Upper lobe of left lung (tissue), 6 donors: ENCODE data around the gene PRKAG2. TPM values are rescaled to one million over a fixed set of nuclear protein-coding genes. Genes with fewer than 3 reads are reported as not detected.

Experiments
- ATAC-seq, 2 donors: fragments of 200-7000 bp; cut with Tn5 transposase; one replicate each; pipeline ENCODE4 v1.9.1; 2022; ENCODE audit warnings: mild to moderate bottlenecking in 2 of 2, moderate library complexity in 2 of 2; ENCODE audit not compliant: low FRiP score in 2 of 2
- DNase-seq, 2 donors: peaks; one replicate each; pipeline ENCODE4 v3.0.0-alpha.2; 2019 to 2020
- H3K27ac ChIP-seq, 4 donors: fragments of 200-600 bp; sonication (generic); one replicate each; pipeline ENCODE4 v1.5.1; 2016 to 2019
- H3K27me3 ChIP-seq, 4 donors: fragments of 200-600 bp; sonication (generic); one replicate each; pipeline ENCODE4 v1.5.1; 2017 to 2019
- H3K36me3 ChIP-seq, 4 donors: fragments of 200-600 bp; sonication (generic); one replicate each; pipeline ENCODE4 v1.5.1; 2016 to 2019
- H3K4me1 ChIP-seq, 4 donors: fragments of 200-600 bp; sonication (generic); one replicate each; pipeline ENCODE4 v1.5.1; 2018 to 2019
- H3K4me3 ChIP-seq, 4 donors: fragments of 200-600 bp; sonication (generic); one replicate each; pipeline ENCODE4 v1.5.1; 2017 to 2019; ENCODE audit warnings: mild to moderate bottlenecking in 2 of 4, moderate library complexity in 1 of 4
- H3K9me3 ChIP-seq, 4 donors: fragments of 200-600 bp; sonication (generic); one replicate each; pipeline ENCODE4 v1.5.1; 2018 to 2019
- EP300 ChIP-seq, 4 donors: sonication (generic); formaldehyde crosslinking; IDR thresholded peaks; one replicate each; pipeline ENCODE4 v1.5.1; 2017; ENCODE audit warnings: antibody characterized with exemption in 4 of 4, control low read depth in 2 of 4
- POLR2A ChIP-seq, 4 donors: fragments of 450-650 bp; IDR thresholded peaks; one replicate each; pipeline ENCODE4 v1.5.1; 2016 to 2017; ENCODE audit warnings: antibody characterized with exemption in 4 of 4, mild to moderate bottlenecking in 2 of 4
- POLR2AphosphoS5 ChIP-seq, 2 donors: sonication (generic); formaldehyde crosslinking; IDR thresholded peaks; one replicate each; pipeline ENCODE4 v1.5.1; 2017; ENCODE audit warnings: antibody characterized with exemption in 2 of 2
- WGBS, 2 donors: methylation state at CpG; one replicate each; pipeline ENCODE4 v1.1.5; 2017 to 2018; 5-methylcytosine and 5-hydroxymethylcytosine counted together
- total RNA-seq, 6 donors: library from RNA; depleted of rRNA in 4 of 6; stranded (reverse); fragments of >200 nt in 4 of 6; gene quantifications; one replicate each; pipeline versions ENCODE4 v1.1.0 to v1.2.1, GENCODE V29; 2016 to 2021
- TF ChIP-seq, protein P1 (sequence below), 6 experiments: fragments of 450-650 bp in 4 of 6; fragments of 200-600 bp in 2 of 6; sonication (generic) in 2 of 6; IDR thresholded peaks; one replicate each; pipeline ENCODE4 v1.5.1; 2016 to 2019; ENCODE audit warnings: antibody characterized with exemption in 6 of 6
- donor health status: DM: no; HTN: no; CAD: no; lungs with moderate emphysema.
- donor health status: DM: no; HTN: yes; CAD: no; lungs with severe emphysema.

The PRKAG2 gene
- total RNA-seq, 6 donors from 2014 or later: 20.6 to 68.1 (median 29.6) TPM

DNA sequence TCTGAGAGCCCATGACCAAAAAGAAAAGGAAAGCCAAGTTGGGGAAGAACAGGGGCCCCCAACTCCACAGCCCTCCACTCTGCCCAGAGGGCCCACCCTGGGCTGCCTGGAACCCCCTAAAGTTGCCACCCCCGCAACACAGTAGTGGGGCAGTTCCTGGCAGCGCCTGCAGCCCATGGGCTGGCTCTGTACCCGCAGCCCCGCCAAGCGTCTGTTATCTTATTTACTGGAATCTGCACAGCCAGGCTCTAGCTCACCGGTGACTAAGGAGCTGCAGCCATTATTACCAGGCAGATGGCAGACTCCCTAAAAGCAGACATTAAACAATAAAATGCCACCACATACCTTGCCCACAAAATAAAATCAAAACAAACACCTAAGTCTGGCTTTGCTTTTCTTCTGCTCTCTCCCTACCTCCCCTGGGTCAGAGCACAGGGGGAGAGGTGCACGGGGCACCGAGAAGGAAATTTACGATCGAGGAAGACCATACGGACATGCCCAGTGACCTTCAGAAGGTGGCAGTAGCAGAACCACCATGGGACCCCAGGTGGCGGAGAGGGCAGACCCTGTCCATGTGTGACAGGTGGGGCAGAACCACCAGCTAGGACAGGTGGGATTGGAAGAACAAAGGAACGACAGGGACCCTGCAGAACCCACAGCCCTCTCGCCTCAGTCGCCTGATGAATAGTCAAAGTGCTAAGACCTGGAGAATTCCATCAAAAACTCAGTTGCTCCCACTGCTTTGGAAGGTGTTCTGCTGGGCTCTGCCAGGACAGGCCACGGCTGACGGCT is 66.3 kb downstream of the PRKAG2 start:
- 86% methylated on average over 17 of the region's 17 CpGs for WGBS, 2 donors
- H3K27ac ChIP-seq: no peak overlapping the region
- H3K9me3 ChIP-seq: no peaks in the 10 kb centered on the region
- ATAC-seq (no peak), DNase-seq (no peak)
- H3K36me3 ChIP-seq: no peaks in the 10 kb centered on the region
- H3K4me1 ChIP-seq: peaks cover 0 to 7% (median 4%) of the 10 kb centered on the region in 4 donors
- H3K4me3 ChIP-seq: no peak overlapping the region
- TF ChIP-seq, protein P1, sequence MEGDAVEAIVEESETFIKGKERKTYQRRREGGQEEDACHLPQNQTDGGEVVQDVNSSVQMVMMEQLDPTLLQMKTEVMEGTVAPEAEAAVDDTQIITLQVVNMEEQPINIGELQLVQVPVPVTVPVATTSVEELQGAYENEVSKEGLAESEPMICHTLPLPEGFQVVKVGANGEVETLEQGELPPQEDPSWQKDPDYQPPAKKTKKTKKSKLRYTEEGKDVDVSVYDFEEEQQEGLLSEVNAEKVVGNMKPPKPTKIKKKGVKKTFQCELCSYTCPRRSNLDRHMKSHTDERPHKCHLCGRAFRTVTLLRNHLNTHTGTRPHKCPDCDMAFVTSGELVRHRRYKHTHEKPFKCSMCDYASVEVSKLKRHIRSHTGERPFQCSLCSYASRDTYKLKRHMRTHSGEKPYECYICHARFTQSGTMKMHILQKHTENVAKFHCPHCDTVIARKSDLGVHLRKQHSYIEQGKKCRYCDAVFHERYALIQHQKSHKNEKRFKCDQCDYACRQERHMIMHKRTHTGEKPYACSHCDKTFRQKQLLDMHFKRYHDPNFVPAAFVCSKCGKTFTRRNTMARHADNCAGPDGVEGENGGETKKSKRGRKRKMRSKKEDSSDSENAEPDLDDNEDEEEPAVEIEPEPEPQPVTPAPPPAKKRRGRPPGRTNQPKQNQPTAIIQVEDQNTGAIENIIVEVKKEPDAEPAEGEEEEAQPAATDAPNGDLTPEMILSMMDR (IDR thresholded peaks at IDR 0.05): no peak
- H3K27me3 ChIP-seq: no peaks in the 10 kb centered on the region

DNA sequence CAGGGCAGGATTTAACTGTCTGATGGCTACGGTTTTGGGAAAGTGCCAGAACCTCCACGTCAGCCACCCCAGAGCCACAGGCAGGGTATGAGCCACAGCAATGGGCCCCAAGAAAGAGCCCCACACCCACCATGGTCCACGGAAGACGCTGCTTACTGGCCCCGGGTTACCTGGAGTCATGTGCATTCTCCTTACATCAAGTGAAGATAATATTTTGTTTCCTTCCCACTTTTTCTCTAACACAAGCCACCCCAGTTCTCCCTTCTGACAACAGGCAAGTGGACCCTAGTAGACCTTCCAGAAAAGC is 67.1 kb downstream of the PRKAG2 start:
- DNase-seq (no peak), ATAC-seq (no peak)
- H3K27ac ChIP-seq: no peak overlapping the region
- no peak for TF ChIP-seq EP300 (IDR thresholded peaks at IDR 0.05)
- TF ChIP-seq POLR2A (IDR thresholded peaks at IDR 0.05): no peak
- TF ChIP-seq POLR2AphosphoS5 (IDR thresholded peaks at IDR 0.05): no peak
- TF ChIP-seq, protein P1 (IDR thresholded peaks at IDR 0.05): no peak
- 82 to 84% methylated on average over 5 of the region's 5 CpGs for WGBS, 2 donors
- no peak overlapping the region for H3K4me3 ChIP-seq
- no peaks in the 10 kb centered on the region for H3K27me3 ChIP-seq
- H3K4me1 ChIP-seq: peaks cover 0 to 7% (median 4%) of the 10 kb centered on the region in 4 donors
- H3K36me3 ChIP-seq: no peaks in the 10 kb centered on the region
- no peaks in the 10 kb centered on the region for H3K9me3 ChIP-seq

DNA sequence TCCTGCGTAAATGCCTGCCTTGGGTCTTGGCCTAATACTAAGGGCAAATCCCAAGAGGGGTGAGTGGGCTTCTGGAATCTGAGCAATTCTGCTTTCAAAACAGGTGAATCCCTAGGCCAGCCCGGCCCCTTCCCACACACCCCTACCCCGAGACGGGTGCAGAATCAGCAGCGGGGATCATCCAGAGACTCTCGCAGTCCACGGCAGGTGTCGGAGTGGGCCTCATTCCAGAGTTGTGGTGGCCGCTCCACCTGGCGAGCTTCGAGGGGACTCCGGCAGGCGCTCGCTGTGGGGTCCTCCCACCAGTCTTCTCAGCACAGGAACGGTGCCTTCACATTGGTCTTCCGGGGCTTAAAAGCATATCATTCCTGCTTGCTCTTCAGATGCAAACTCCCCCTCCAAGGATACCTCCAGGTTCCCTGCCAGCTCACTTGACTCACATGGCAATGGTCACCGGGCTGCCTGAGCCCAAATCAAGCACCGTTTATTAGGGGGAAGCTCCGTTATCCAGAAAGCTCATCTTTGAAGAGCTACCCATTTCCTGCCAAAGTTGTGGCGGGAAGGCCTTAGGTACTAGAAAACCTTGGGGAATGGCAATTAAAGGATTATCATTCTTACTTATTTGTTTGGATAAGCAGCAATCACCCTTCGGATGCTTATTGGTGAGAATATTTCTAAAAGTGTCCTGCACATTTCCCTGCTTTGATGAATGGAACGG is 67.6 kb downstream of the PRKAG2 start:
- TF ChIP-seq EP300 (IDR thresholded peaks at IDR 0.05) (no peak), POLR2AphosphoS5 (IDR thresholded peaks at IDR 0.05) (no peak), POLR2A (IDR thresholded peaks at IDR 0.05) (no peak)
- TF ChIP-seq, protein P1 (IDR thresholded peaks at IDR 0.05): no peak
- peaks cover 0 to 7% (median 4%) of the 10 kb centered on the region in 4 donors for H3K4me1 ChIP-seq
- H3K9me3 ChIP-seq: no peaks in the 10 kb centered on the region
- no peak overlapping the region for H3K4me3 ChIP-seq
- no peaks in the 10 kb centered on the region for H3K27me3 ChIP-seq
- DNase-seq: no peak
- no peaks in the 10 kb centered on the region for H3K36me3 ChIP-seq
- ATAC-seq: no peak
- H3K27ac ChIP-seq: no peak overlapping the region
- 89 to 92% methylated on average over 21 to 22 of the region's 22 CpGs for WGBS, 2 donors

DNA sequence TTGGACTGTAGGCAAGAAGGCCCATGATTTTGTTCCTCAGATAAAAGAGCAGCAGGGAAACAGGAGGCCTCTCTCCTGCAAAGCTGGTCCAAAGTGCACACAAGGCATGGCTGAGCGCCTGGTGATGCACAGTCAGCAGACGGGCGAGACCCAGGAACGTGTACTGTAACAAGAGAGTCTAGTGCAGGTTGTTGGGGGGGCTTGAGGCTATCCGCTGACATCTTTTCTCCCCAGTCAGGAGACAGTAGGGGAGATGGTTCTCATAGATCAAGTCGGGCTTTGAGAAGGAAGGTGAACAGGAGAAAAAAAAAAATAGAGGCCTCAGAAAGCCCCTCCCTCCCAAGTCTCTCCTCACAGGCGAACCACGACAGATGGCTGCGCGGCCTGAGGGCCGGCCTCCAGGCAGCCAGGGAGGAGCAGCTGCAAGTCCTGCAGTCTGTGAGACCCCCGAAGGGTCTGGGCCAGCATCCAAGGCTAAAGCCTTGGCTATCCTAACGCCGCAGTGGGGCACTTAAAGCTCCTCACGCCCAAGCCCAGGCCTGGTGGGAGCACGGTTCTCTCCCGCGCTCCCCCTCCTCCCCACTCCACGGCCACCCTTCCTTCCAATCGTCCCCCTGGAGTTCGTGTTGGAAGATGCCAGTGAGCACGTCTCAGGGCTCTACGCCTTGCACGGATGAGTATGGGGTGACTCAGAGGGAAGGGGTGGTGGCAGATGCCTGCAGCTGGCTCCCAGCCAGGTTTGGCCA is 68.3 kb downstream of the PRKAG2 start:
- DNase-seq (no peak), ATAC-seq (no peak)
- no peaks in the 10 kb centered on the region for H3K27me3 ChIP-seq
- no peaks in the 10 kb centered on the region for H3K9me3 ChIP-seq
- no peaks in the 10 kb centered on the region for H3K36me3 ChIP-seq
- WGBS, 2 donors: 88 to 89% methylated on average over 24 of the region's 24 CpGs
- peaks cover 0 to 7% (median 4%) of the 10 kb centered on the region in 4 donors for H3K4me1 ChIP-seq
- H3K4me3 ChIP-seq: no peak overlapping the region
- H3K27ac ChIP-seq: no peak overlapping the region
- TF ChIP-seq EP300 (IDR thresholded peaks at IDR 0.05) (no peak), POLR2A (IDR thresholded peaks at IDR 0.05) (no peak), POLR2AphosphoS5 (IDR thresholded peaks at IDR 0.05) (no peak)
- TF ChIP-seq, protein P1 (IDR thresholded peaks at IDR 0.05): no peak
